Measurements from ENCODE around the gene KIF13A.

DNA sequence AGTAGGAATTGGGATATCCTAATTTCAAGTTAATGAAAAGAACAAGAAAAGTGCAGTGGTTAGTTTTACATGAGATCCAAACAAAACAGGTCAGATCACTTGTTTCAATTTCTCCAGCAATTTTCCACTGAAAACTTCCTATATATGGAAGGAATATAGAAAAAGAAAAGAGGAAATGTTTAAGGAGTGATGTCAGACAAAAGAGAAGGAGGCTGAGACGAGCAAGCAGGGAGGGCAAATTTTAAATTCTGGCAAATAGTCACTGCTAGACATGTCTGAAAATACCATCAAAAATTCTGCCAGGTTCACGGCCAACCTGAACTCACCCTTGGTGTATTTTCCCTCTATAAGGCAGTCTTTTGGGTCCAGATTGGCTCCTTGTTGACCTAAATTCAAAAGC lies 271.2 kb downstream of the KIF13A start:
- TF ChIP-seq, protein P1, sequence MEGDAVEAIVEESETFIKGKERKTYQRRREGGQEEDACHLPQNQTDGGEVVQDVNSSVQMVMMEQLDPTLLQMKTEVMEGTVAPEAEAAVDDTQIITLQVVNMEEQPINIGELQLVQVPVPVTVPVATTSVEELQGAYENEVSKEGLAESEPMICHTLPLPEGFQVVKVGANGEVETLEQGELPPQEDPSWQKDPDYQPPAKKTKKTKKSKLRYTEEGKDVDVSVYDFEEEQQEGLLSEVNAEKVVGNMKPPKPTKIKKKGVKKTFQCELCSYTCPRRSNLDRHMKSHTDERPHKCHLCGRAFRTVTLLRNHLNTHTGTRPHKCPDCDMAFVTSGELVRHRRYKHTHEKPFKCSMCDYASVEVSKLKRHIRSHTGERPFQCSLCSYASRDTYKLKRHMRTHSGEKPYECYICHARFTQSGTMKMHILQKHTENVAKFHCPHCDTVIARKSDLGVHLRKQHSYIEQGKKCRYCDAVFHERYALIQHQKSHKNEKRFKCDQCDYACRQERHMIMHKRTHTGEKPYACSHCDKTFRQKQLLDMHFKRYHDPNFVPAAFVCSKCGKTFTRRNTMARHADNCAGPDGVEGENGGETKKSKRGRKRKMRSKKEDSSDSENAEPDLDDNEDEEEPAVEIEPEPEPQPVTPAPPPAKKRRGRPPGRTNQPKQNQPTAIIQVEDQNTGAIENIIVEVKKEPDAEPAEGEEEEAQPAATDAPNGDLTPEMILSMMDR (IDR thresholded peaks at IDR 0.05; ENCODE audit: extremely low read depth in 1 of 2, insufficient read depth in 1 of 2, low read depth in 1 of 2, low read length in 2 of 2), result no peak
- TF ChIP-seq POLR2A (IDR thresholded peaks at IDR 0.05; ENCODE audit: low read depth, low read length) (no peak), POLR2AphosphoS5 (IDR thresholded peaks at IDR 0.05; ENCODE audit: insufficient read depth, low read depth, low read length) (no peak)

All from endothelial cell of umbilical vein (primary cell).